Progenitor cell of endocrine pancreas (in vitro differentiated cells): ENCODE results near the gene ABCC11. TPM values are rescaled to one million over a fixed set of nuclear protein-coding genes. Genes with fewer than 3 reads are reported as not detected.

Source experiments
- DNase-seq: peaks from one replicate; pipeline ENCODE4 v3.0.0; 2021; ENCODE audit warnings: low spot score; ENCODE audit not compliant: unreplicated experiment
- H3K27ac Mint-ChIP-seq: 2 replicates; pipeline ENCODE4 v1.8.0; 2021; ENCODE audit warnings: mild to moderate bottlenecking, moderate library complexity, mixed read lengths
- H3K27me3 Mint-ChIP-seq: 2 replicates; pipeline ENCODE4 v1.8.0; 2021; ENCODE audit warnings: mixed read lengths
- H3K36me3 Mint-ChIP-seq: 2 replicates; pipeline ENCODE4 v1.8.0; 2022; ENCODE audit warnings: mixed read lengths; ENCODE audit not compliant: insufficient read depth
- H3K4me1 Mint-ChIP-seq: 2 replicates; pipeline ENCODE4 v1.8.0; 2021; ENCODE audit warnings: low read depth, mixed read lengths
- H3K4me3 Mint-ChIP-seq: 2 replicates; pipeline ENCODE4 v1.8.0; 2021; ENCODE audit warnings: low read depth, mild to moderate bottlenecking, moderate library complexity, mixed read lengths
- H3K9me3 Mint-ChIP-seq: 2 replicates; pipeline ENCODE4 v1.8.0; 2021; ENCODE audit warnings: low read depth, mixed read lengths
- CTCF ChIP-seq: fragments of 200-600 bp; sonication (generic); IDR thresholded peaks from one replicate; pipeline ENCODE4 v1.5.0; 2021; ENCODE audit warnings: antibody characterized with exemption, mild to moderate bottlenecking; ENCODE audit not compliant: unreplicated experiment
- total RNA-seq: library from RNA; stranded (reverse); gene quantifications from 2 replicates; pipeline ENCODE4 v1.2.1, GENCODE V29; 2021

Gene ABCC11
- total RNA-seq, 1 donor from 2014 or later, result 1.5 TPM

GRCh38 chr16:48231727-48232492 lies 15.4 kb downstream of the ABCC11 start:
- Mint-ChIP-seq H3K36me3 (no peaks in the 10 kb centered on the region), H3K4me3 (no peak overlapping the region), H3K9me3 (no peaks in the 10 kb centered on the region), H3K4me1 (peaks cover 15% of the 10 kb centered on the region), H3K27ac (no peak overlapping the region), H3K27me3 (peaks cover 13% of the 10 kb centered on the region)
- DNase-seq, result no peak
- TF ChIP-seq CTCF, result peak; percentile 50

- Mint-ChIP-seq H3K4me1 (peaks cover 14% of the 10 kb centered on the region), H3K36me3 (no peaks in the 10 kb centered on the region), H3K27me3 (peaks cover 38% of the 10 kb centered on the region), H3K4me3 (no peak overlapping the region), H3K27ac (peak overlapping the region; percentile 25), H3K9me3 (no peaks in the 10 kb centered on the region)
- TF ChIP-seq CTCF, result no peak
- no peak for DNase-seq
Measured at GRCh38 chr16:48225456-48225855, 21.9 kb downstream of the ABCC11 start.

- H3K4me3 Mint-ChIP-seq, result no peak overlapping the region
- DNase-seq, result no peak
- no peak overlapping the region for H3K27ac Mint-ChIP-seq
- peaks cover 4% of the 10 kb centered on the region for H3K4me1 Mint-ChIP-seq
- peaks cover 38% of the 10 kb centered on the region for H3K27me3 Mint-ChIP-seq
- H3K36me3 Mint-ChIP-seq, result no peaks in the 10 kb centered on the region
- TF ChIP-seq CTCF, result no peak
- no peaks in the 10 kb centered on the region for H3K9me3 Mint-ChIP-seq
Measured at GRCh38 chr16:48223490-48223889, 23.8 kb downstream of the ABCC11 start.

- Mint-ChIP-seq H3K27me3 (peaks cover 41% of the 10 kb centered on the region), H3K9me3 (no peaks in the 10 kb centered on the region), H3K27ac (no peak overlapping the region), H3K4me3 (no peak overlapping the region), H3K4me1 (peaks cover 5% of the 10 kb centered on the region), H3K36me3 (no peaks in the 10 kb centered on the region)
- TF ChIP-seq CTCF, result no peak
- no peak for DNase-seq
Measured at GRCh38 chr16:48220891-48221290, 26.4 kb downstream of the ABCC11 start.

- Mint-ChIP-seq H3K27me3 (peaks cover 45% of the 10 kb centered on the region), H3K36me3 (no peaks in the 10 kb centered on the region), H3K27ac (no peak overlapping the region)
Measured at GRCh38 chr16:48218473-48218872, 28.9 kb downstream of the ABCC11 start.

More at GRCh38 chr16:48218473-48218872, 28.9 kb downstream of the ABCC11 start:
- H3K4me3 Mint-ChIP-seq, result no peak overlapping the region
- no peaks in the 10 kb centered on the region for H3K9me3 Mint-ChIP-seq
- DNase-seq, result no peak
- H3K4me1 Mint-ChIP-seq, result peaks cover 4% of the 10 kb centered on the region
- no peak for TF ChIP-seq CTCF
